Measurements from ENCODE around the gene AMH. TPM values are rescaled to one million over a fixed set of nuclear protein-coding genes. Genes with fewer than 3 reads are reported as not detected.
"Not testable (repeated sequence)": the region's sequence is repeated elsewhere in the genome, so short reads cannot be mapped to it uniquely, and the experiment has no call there.

AMH gene
- total RNA-seq = 0.86 and 1.1 TPM in 2 replicates

- no peak for DNase-seq (ENCODE audit: low read depth, low spot score)
Observed at GRCh38 chr19:2249010-2249866, at the start of gene AMH. TSS of gene AMH (plus strand) at chr19:2249323. CDS start at chr19:2249333, 10 bp downstream.

GRCh38 chr19:2199861-2200623, 49.1 kb upstream of the AMH start:
- DNase-seq (ENCODE audit: low read depth, low spot score) = no peak

- not testable (repeated sequence) for DNase-seq (ENCODE audit: low read depth, low spot score)
Observed at GRCh38 chr19:2200624-2201294, 48.4 kb upstream of the AMH start.

GRCh38 chr19:2201473-2202148, 47.5 kb upstream of the AMH start:
- no peak for DNase-seq (ENCODE audit: low read depth, low spot score)

- no peak for DNase-seq (ENCODE audit: low read depth, low spot score)
Observed at GRCh38 chr19:2202366-2202765, 46.8 kb upstream of the AMH start.

GRCh38 chr19:2207008-2207407, 42.1 kb upstream of the AMH start:
- DNase-seq (ENCODE audit: low read depth, low spot score) = no peak

GRCh38 chr19:2207991-2208860, 40.9 kb upstream of the AMH start:
- no peak for DNase-seq (ENCODE audit: low read depth, low spot score)

GRCh38 chr19:2208975-2209374, 40.1 kb upstream of the AMH start:
- no peak for DNase-seq (ENCODE audit: low read depth, low spot score)

GRCh38 chr19:2209408-2209807, 39.7 kb upstream of the AMH start:
- DNase-seq (ENCODE audit: low read depth, low spot score) = no peak

GRCh38 chr19:2210206-2210605, 38.9 kb upstream of the AMH start:
- DNase-seq (ENCODE audit: low read depth, low spot score) = no peak

- no peak for DNase-seq (ENCODE audit: low read depth, low spot score)
Observed at GRCh38 chr19:2210987-2211740, 38.0 kb upstream of the AMH start.

GRCh38 chr19:2212861-2213711, 36.0 kb upstream of the AMH start:
- no peak for DNase-seq (ENCODE audit: low read depth, low spot score)

GRCh38 chr19:2213799-2214198, 35.3 kb upstream of the AMH start:
- DNase-seq (ENCODE audit: low read depth, low spot score) = no peak

- no peak for DNase-seq (ENCODE audit: low read depth, low spot score)
Observed at GRCh38 chr19:2214251-2214650, 34.9 kb upstream of the AMH start.

GRCh38 chr19:2215281-2215751, 33.8 kb upstream of the AMH start:
- no peak for DNase-seq (ENCODE audit: low read depth, low spot score)

GRCh38 chr19:2216361-2217225, 32.5 kb upstream of the AMH start:
- no peak for DNase-seq (ENCODE audit: low read depth, low spot score)

GRCh38 chr19:2217591-2217990, 31.5 kb upstream of the AMH start:
- DNase-seq (ENCODE audit: low read depth, low spot score) = no peak

- DNase-seq (ENCODE audit: low read depth, low spot score) = no peak
Observed at GRCh38 chr19:2219726-2220125, 29.4 kb upstream of the AMH start.

Data from pulmonary artery endothelial cell (primary cell).